Lower leg skin (tissue), 4 donors: Measurements from ENCODE around the gene TMEM98. TPM values are rescaled to one million over a fixed set of nuclear protein-coding genes. Genes with fewer than 3 reads are reported as not detected.

ENCODE experiments used
- DNase-seq, 2 donors: peaks; one replicate each; pipeline ENCODE4 v3.0.0-alpha.2; 2019; ENCODE audit warnings: low spot score in 2 of 2
- H3K4me3 ChIP-seq: fragments of 200-600 bp; sonication (generic); 2 replicates; pipeline ENCODE4 v1.5.1; 2017; ENCODE audit warnings: mild to moderate bottlenecking, low read depth; ENCODE audit not compliant: poor library complexity, severe bottlenecking
- POLR2A ChIP-seq, 2 donors: fragments of 450-650 bp; IDR thresholded peaks; one replicate each; pipeline ENCODE4 v1.6.1; 2016 to 2017; ENCODE audit warnings: antibody characterized with exemption in 2 of 2, mild to moderate bottlenecking in 1 of 2, moderate library complexity in 1 of 2
- WGBS, 2 donors: methylation state at CpG; one replicate each; pipeline ENCODE4 v1.1.5; 2018; 5-methylcytosine and 5-hydroxymethylcytosine counted together
- intact Hi-C: fragments of 100-400 bp; cut with DNase I; formaldehyde crosslinking; loops from one replicate; pipeline ENCODE4 v1.15.0; 2023; ENCODE audit warnings: low total_unique reads
- total RNA-seq, 4 donors: library from RNA; depleted of rRNA; stranded (reverse); fragments of >200 nt; gene quantifications; one replicate each; pipeline ENCODE4 v1.1.0, GENCODE V29; 2016
- TF ChIP-seq, protein P1 (sequence below), 3 donors: fragments of 450-650 bp; IDR thresholded peaks; one replicate each; pipeline ENCODE4 v1.5.1; 2016; ENCODE audit warnings: antibody characterized with exemption in 3 of 3, mild to moderate bottlenecking in 3 of 3, moderate library complexity in 2 of 3

The TMEM98 gene
- total RNA-seq, 4 donors from 2014 or later, result 13.3 to 42.7 (median 18.5) TPM

DNA sequence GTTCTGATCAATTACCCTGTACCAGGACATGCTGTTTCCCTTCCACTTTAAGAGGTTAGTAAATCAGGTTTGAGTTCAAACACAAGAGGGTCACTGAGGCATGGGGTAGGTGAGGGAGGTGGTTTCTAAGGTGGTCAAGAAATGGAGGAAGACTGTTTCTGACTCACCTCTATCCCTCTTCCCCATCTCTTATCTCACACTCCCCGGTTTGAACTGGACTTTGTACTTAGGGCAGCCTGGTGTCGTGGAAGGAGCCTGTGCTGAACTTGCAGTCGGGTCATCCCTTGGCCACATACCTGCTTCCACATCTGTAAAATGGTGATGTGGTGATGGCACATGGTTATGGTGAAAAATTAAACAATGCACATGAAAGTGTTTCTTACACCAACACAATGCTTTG is 17.2 kb upstream of the TMEM98 start:
- H3K4me3 ChIP-seq, result no peak overlapping the region
- intact Hi-C loops, result no loop called here
- 90 to 97% methylated on average over 3 of the region's 3 CpGs for WGBS, 2 donors
- TF ChIP-seq, protein P1, sequence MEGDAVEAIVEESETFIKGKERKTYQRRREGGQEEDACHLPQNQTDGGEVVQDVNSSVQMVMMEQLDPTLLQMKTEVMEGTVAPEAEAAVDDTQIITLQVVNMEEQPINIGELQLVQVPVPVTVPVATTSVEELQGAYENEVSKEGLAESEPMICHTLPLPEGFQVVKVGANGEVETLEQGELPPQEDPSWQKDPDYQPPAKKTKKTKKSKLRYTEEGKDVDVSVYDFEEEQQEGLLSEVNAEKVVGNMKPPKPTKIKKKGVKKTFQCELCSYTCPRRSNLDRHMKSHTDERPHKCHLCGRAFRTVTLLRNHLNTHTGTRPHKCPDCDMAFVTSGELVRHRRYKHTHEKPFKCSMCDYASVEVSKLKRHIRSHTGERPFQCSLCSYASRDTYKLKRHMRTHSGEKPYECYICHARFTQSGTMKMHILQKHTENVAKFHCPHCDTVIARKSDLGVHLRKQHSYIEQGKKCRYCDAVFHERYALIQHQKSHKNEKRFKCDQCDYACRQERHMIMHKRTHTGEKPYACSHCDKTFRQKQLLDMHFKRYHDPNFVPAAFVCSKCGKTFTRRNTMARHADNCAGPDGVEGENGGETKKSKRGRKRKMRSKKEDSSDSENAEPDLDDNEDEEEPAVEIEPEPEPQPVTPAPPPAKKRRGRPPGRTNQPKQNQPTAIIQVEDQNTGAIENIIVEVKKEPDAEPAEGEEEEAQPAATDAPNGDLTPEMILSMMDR (IDR thresholded peaks at IDR 0.05), result no peak
- TF ChIP-seq POLR2A (IDR thresholded peaks at IDR 0.05), result no peak
- no peak for DNase-seq

DNA sequence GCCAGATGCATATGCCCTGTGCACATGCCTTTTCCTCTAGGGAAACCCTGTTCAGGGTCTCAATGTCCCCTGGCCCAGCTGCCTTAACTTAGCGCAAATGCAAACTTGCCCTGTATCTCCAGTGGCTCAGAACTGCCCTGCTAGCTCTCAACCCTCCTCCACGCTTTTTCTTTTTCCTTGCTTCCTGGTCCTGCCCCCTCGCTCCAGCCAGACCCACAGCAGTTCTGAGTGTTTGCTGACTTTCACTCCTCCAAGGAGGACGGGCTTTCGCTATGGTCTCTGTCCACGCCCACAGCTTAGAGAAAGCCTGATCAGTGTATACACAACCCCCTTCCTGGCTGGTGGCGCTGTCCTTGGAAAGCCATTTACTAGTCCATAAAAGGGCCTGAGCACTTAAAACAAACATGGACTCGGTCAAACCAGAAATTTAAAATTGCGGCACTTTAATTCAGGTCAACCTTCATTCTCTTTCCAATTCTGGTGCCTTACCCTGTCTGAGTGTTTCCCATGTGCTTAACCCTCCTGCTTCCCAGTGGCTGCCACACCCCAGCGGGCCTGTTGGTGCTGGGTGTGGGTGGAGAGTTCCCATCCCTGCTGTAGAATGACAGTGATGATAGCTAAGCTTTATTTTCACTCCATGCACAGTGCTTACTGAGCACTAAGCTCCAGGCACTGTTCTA is 15.6 kb upstream of the TMEM98 start:
- intact Hi-C loops, result no loop called here
- no peak overlapping the region for H3K4me3 ChIP-seq
- peak; percentile 41 to 89 for DNase-seq
- 21 to 24% methylated on average over 10 of the region's 10 CpGs for WGBS, 2 donors
- no peak for TF ChIP-seq POLR2A (IDR thresholded peaks at IDR 0.05)
- TF ChIP-seq, protein P1 (IDR thresholded peaks at IDR 0.05), result no peak

DNA sequence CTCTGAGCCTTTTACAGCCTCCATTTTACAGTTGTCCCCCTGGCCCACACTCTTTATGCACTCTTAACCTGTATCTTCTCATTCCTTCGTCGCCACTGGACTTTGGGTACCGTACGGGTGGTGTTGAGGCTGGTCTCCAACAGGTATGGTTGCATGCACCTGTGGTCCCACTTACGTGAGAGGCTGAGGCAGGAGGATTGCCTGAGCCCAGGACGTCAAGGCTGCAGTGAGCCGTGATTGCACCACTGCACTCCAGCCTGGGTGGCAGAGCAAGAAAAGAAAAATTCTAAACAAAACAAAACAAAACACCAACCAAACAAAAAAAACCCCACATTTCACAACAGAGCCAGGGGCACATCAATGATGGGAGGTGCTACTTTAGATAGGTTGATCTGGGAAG is 14.4 kb upstream of the TMEM98 start:
- 95 to 98% methylated on average over 7 of the region's 7 CpGs for WGBS, 2 donors
- TF ChIP-seq, protein P1 (IDR thresholded peaks at IDR 0.05), result no peak
- TF ChIP-seq POLR2A (IDR thresholded peaks at IDR 0.05), result no peak
- no peak overlapping the region for H3K4me3 ChIP-seq

DNA sequence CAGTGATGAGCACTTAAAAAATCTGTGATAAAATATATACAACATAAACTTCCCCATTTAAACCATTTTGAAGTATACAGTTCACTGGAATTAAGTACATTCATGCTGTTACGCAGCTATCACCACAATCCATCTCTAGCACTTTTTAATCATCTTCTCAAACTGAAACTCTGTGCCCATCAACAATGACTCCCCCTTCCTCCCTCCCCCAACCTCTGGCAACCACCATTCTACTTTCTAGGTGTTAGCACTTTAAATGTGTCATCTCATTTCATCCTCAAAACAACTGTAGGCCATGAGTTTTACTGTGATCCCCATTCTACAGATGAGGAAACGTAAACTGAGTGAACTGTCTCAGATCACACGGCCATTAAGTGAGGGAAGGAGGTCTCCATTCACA is 13.8 kb upstream of the TMEM98 start:
- no peak overlapping the region for H3K4me3 ChIP-seq
- WGBS, 2 donors, result 81 to 94% methylated on average over 3 of the region's 3 CpGs
- intact Hi-C loops, result no loop called here
- no peak for DNase-seq
- TF ChIP-seq, protein P1 (IDR thresholded peaks at IDR 0.05), result no peak
- TF ChIP-seq POLR2A (IDR thresholded peaks at IDR 0.05), result no peak

More for the DNA sequence above, 14.4 kb upstream of the TMEM98 start:
- no peak for DNase-seq
- intact Hi-C loops, result no loop called here

DNA sequence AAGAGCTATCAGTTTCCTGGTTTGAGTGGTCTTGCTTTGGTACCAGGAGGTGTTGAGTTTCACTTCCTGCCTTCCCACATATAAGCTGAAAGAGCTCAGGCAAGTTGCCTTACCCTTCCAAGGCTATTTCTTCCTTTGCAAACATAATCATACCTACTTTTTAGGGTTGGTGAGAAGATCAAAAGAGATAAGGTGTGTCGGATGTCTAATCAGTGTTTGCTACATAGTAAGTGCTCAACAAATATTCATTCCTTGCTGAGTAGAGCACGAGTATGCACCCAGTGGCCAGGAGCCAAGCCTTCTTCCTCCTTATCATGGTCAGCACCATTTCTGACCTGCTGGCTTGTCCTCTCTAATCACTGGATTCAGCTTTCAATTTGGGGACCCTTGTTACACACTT is 12.7 kb upstream of the TMEM98 start:
- TF ChIP-seq, protein P1 (IDR thresholded peaks at IDR 0.05), result no peak
- no peak for TF ChIP-seq POLR2A (IDR thresholded peaks at IDR 0.05)
- peak in 1 of 2 donors; percentile 42 for DNase-seq
- intact Hi-C loops, result no loop called here
- H3K4me3 ChIP-seq, result no peak overlapping the region
- WGBS, 2 donors, result 66 to 82% methylated on average over 2 of the region's 2 CpGs

DNA sequence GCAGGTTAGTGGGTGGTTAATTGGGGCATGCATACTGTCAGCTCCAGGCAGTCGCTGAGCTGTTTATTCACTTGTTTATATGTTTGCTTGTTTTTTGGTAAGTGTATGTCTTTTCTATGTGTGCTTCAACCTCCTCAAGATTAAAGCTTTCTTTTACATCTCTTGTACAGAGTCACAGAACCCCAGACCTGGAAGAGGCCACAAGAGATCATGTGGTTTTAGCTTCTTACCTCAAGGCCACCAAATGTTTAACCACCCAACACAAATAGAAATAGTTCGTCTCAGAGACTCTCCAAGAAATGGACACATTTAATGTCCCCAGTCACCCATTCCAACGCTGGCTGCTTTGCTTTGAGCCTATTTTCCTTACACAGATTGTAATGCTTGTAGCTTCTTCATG is 11.8 kb upstream of the TMEM98 start:
- TF ChIP-seq POLR2A (IDR thresholded peaks at IDR 0.05), result no peak
- TF ChIP-seq, protein P1 (IDR thresholded peaks at IDR 0.05), result no peak
- intact Hi-C loops, result no loop called here
- H3K4me3 ChIP-seq, result no peak overlapping the region
- WGBS, 2 donors, result 84 to 85% methylated on average over 3 of the region's 3 CpGs
- no peak for DNase-seq
